ENCODE data around the gene SKA3. TPM values are rescaled to one million over a fixed set of nuclear protein-coding genes. Genes with fewer than 3 reads are reported as not detected.

Gene SKA3
- total and polyA plus RNA-seq, 2 of the 13 experiments (the other 11 are each of a cell fraction or from before 2014, with no cell fraction given), result 7.2 to 10.8 TPM

DNA sequence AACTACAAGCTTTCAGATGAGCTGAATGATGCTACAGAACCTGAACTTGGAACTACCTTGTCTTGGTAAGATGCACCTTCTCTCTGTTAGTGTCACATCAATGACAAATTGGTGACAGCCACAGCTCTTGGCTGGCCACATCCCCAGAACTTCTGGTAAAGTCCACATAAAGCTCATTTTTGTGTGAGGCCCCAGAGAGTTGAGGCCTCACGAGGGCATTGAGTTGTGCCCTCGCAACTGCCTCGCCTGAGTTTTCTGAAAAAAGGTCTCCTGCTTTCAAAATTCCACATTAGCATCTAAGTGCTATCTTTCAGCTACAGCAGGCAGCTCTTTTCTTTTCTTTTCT is 42.7 kb upstream of the SKA3 start:
- H3K27ac ChIP-seq (ENCODE audit: extremely low read length, insufficient read depth, low read length), result no peak overlapping the region
- no peak overlapping the region for H2AFZ ChIP-seq (ENCODE audit: low read length)
- no peaks in the 10 kb centered on the region for H3K79me2 ChIP-seq (ENCODE audit: insufficient read depth, low read length)
- no TSS peak for BruUV-seq (replicated peaks)
- ChIA-PET CTCF (ENCODE audit: low intra/inter-chr PET ratio, low total read pairs) (no interaction called here), POLR2A (no interaction called here)
- no peaks in the 10 kb centered on the region for H3K36me3 ChIP-seq (replicated peaks in 1 of 2; ENCODE audit: control insufficient read depth in 1 of 2, insufficient read depth in 2 of 2, low read length in 2 of 2)
- FAIRE-seq (no peak), DNase-seq (ENCODE audit: low spot score) (no peak), ATAC-seq (no peak)
- TF ChIP-seq ZNF577 (CRISPR knock-in tag; IDR thresholded peaks at IDR 0.05; ENCODE audit: borderline replicate concordance, low read depth), result no peak
- no peak for TF ChIP-seq ZNF772 (CRISPR knock-in tag; IDR thresholded peaks at IDR 0.05)
- no peak for TF ChIP-seq ZSCAN30 (CRISPR knock-in tag; IDR thresholded peaks at IDR 0.05)
- TF ChIP-seq ATRX (CRISPR knock-in tag; IDR thresholded peaks at IDR 0.05; ENCODE audit: borderline replicate concordance), result no peak
- no peak for TF ChIP-seq MXD4 (CRISPR knock-in tag; IDR thresholded peaks at IDR 0.05)
- no peak for TF ChIP-seq FOXA1 (IDR thresholded peaks at IDR 0.05)
- no peak for TF ChIP-seq FOXA1 (CRISPR knock-in tag; IDR thresholded peaks at IDR 0.05)
- TF ChIP-seq ZNF251 (CRISPR knock-in tag; IDR thresholded peaks at IDR 0.05), result no peak
- TF ChIP-seq PAWR (CRISPR knock-in tag; IDR thresholded peaks at IDR 0.05; ENCODE audit: borderline replicate concordance), result no peak
- TF ChIP-seq KLF6 (CRISPR knock-in tag; IDR thresholded peaks at IDR 0.05), result no peak
- TF ChIP-seq MAFG (CRISPR knock-in tag; IDR thresholded peaks at IDR 0.05), result no peak
- TF ChIP-seq GPN1 (CRISPR knock-in tag; IDR thresholded peaks at IDR 0.05; ENCODE audit: borderline replicate concordance), result no peak
- TF ChIP-seq ZNF3 (CRISPR knock-in tag; IDR thresholded peaks at IDR 0.05), result no peak
- no peak for TF ChIP-seq AGO2 (optimal IDR thresholded peaks at IDR 0.05; ENCODE audit: low read depth, low read length)
- no peak for TF ChIP-seq ZNF354B (CRISPR knock-in tag; IDR thresholded peaks at IDR 0.05)
- TF ChIP-seq STAG1 (CRISPR knock-in tag; IDR thresholded peaks at IDR 0.05), result no peak
- TF ChIP-seq ZNF589 (CRISPR knock-in tag; conservative IDR thresholded peaks at IDR 0.05), result no peak
- TF ChIP-seq, protein P1, sequence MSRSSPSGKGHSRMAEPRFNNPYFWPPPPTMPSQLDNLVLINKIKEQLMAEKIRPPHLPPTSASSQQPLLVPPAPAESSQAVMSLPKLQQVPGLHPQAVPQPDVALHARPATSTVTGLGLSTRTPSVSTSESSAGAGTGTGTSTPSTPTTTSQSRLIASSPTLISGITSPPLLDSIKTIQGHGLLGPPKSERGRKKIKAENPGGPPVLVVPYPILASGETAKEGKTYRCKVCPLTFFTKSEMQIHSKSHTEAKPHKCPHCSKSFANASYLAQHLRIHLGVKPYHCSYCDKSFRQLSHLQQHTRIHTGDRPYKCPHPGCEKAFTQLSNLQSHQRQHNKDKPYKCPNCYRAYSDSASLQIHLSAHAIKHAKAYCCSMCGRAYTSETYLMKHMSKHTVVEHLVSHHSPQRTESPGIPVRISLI (CRISPR knock-in tag; IDR thresholded peaks at IDR 0.05; ENCODE audit: borderline replicate concordance), result no peak
- no peak for TF ChIP-seq FOXC1 (CRISPR knock-in tag; IDR thresholded peaks at IDR 0.05; ENCODE audit: borderline replicate concordance)
- 39% methylated on average over 3 of the region's 3 CpGs for WGBS (ENCODE audit: low lambda C conversion rate)
- peaks cover 2 to 5% of the 10 kb centered on the region in 2 experiments; a peak in 1 of 5 replicates for H3K27me3 ChIP-seq (ENCODE audit: control insufficient read depth in 1 of 2, insufficient read depth in 2 of 2, low read length in 2 of 2)
- no peaks in the 10 kb centered on the region for H3K9me3 ChIP-seq (ENCODE audit: low read length)
- peaks cover 7% of the 10 kb centered on the region; the same call in 1 of the 2 replicates for H3K4me1 ChIP-seq (ENCODE audit: insufficient read depth, low read length)
- no peak overlapping the region for H3K4me3 ChIP-seq (replicated peaks in 1 of 3; ENCODE audit: insufficient read depth in 1 of 3, low read depth in 2 of 3, low read length in 3 of 3)
- H4K20me1 ChIP-seq (ENCODE audit: insufficient read depth, low read length), result no peaks in the 10 kb centered on the region
- in situ Hi-C loops (cut with HindIII; ENCODE audit: extremely low pct_ligation_motif_present, low pct_unique_long_range_greater_than_20kb) (no loop called here), intact Hi-C loops (cut with micrococcal nuclease; ENCODE audit: unreplicated experiment) (no loop called here)
- no peak overlapping the region for H3K4me2 ChIP-seq (ENCODE audit: low read depth, low read length)
- H3K9ac ChIP-seq (ENCODE audit: insufficient read depth, low read depth, low read length), result no peak overlapping the region
